Neural cell (in vitro differentiated cells): ENCODE data around the gene DCAF16.

Experiments
- CTCF ChIP-seq: fragments of 450-650 bp; IDR thresholded peaks from 2 replicates; pipeline ENCODE4 v1.5.1; 2014; ENCODE audit warnings: antibody characterized with exemption, mild to moderate bottlenecking, moderate library complexity; ENCODE audit not compliant: poor library complexity, severe bottlenecking
- EP300 ChIP-seq: fragments of 450-650 bp; conservative IDR thresholded peaks from 2 replicates; pipeline ENCODE4 v1.6.1; 2014; ENCODE audit warnings: antibody characterized with exemption, mild to moderate bottlenecking, moderate library complexity; ENCODE audit not compliant: poor library complexity, severe bottlenecking
- POLR2AphosphoS5 ChIP-seq: IDR thresholded peaks from 2 replicates; pipeline ENCODE4 v1.6.1; 2012
- RAD21 ChIP-seq: fragments of 450-650 bp; conservative IDR thresholded peaks from 2 replicates; pipeline ENCODE4 v1.6.1; 2014; ENCODE audit warnings: antibody characterized with exemption, mild to moderate bottlenecking, moderate library complexity
- REST ChIP-seq: IDR thresholded peaks from 2 replicates; pipeline ENCODE4 v1.6.1; 2012; ENCODE audit warnings: borderline replicate concordance

GRCh38 chr4:17769406-17770174 lies 41.0 kb downstream of the DCAF16 start:
- TF ChIP-seq EP300 (no peak), RAD21 (no peak), REST (no peak), POLR2AphosphoS5 (no peak), CTCF (no peak)
